ENCODE results near the gene SOAT1.
"Not testable (repeated sequence)": the region's sequence is repeated elsewhere in the genome, so short reads cannot be mapped to it uniquely, and the experiment has no call there.

The SOAT1 gene

GRCh38 chr1:179365342-179366092 lies 71.9 kb downstream of the SOAT1 start, which contains the start of gene AXDND1:
Gene AXDND1, plus strand, starts transcription at chr1:179365971. Its CDS starts 539 bp downstream, at chr1:179366510.
- DNase-seq, result peak; percentile 84

GRCh38 chr1:179366093-179366800 lies 72.7 kb downstream of the SOAT1 start:
- no peak for DNase-seq

- DNase-seq, result peak; percentile 77
Measured at GRCh38 chr1:179369751-179370341, 76.2 kb downstream of the SOAT1 start.

GRCh38 chr1:179372160-179372559 lies 78.6 kb downstream of the SOAT1 start:
- DNase-seq, result no peak

- no peak for DNase-seq
Measured at GRCh38 chr1:179376223-179376622, 82.6 kb downstream of the SOAT1 start.

GRCh38 chr1:179380299-179380698 lies 86.7 kb downstream of the SOAT1 start:
- DNase-seq, result no peak

GRCh38 chr1:179384027-179384426 lies 90.4 kb downstream of the SOAT1 start:
- no peak for DNase-seq

GRCh38 chr1:179385510-179385909 lies 91.9 kb downstream of the SOAT1 start:
- no peak for DNase-seq

- DNase-seq, result no peak
Measured at GRCh38 chr1:179393721-179394120, 100.1 kb downstream of the SOAT1 start.

GRCh38 chr1:179399399-179399798 lies 105.8 kb downstream of the SOAT1 start:
- not testable (repeated sequence) for DNase-seq

Data from NCI-H774 (cell line).